DND-41 (cell line): Measurements from ENCODE around the gene CFAP70.

Source experiments
- EZH2 ChIP-seq: IDR thresholded peaks from 3 replicates; pipeline ENCODE4 v1.6.1; 2012; ENCODE audit warnings: borderline replicate concordance, low read depth, mild to moderate bottlenecking, moderate library complexity, low read length, inconsistent platforms; ENCODE audit not compliant: severe bottlenecking
- TF ChIP-seq, protein P1 (sequence below): IDR thresholded peaks from 2 replicates; pipeline ENCODE4 v1.5.1; 2012; ENCODE audit warnings: borderline replicate concordance, low read length, moderate library complexity, mild to moderate bottlenecking; ENCODE audit not compliant: poor library complexity, severe bottlenecking; ENCODE audit errors: extremely low read depth

- TF ChIP-seq, protein P1, sequence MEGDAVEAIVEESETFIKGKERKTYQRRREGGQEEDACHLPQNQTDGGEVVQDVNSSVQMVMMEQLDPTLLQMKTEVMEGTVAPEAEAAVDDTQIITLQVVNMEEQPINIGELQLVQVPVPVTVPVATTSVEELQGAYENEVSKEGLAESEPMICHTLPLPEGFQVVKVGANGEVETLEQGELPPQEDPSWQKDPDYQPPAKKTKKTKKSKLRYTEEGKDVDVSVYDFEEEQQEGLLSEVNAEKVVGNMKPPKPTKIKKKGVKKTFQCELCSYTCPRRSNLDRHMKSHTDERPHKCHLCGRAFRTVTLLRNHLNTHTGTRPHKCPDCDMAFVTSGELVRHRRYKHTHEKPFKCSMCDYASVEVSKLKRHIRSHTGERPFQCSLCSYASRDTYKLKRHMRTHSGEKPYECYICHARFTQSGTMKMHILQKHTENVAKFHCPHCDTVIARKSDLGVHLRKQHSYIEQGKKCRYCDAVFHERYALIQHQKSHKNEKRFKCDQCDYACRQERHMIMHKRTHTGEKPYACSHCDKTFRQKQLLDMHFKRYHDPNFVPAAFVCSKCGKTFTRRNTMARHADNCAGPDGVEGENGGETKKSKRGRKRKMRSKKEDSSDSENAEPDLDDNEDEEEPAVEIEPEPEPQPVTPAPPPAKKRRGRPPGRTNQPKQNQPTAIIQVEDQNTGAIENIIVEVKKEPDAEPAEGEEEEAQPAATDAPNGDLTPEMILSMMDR, result no peak
- TF ChIP-seq EZH2, result no peak
Measured at GRCh38 chr10:73340121-73340520, 18.5 kb downstream of the CFAP70 start.
